GM21576 (cell line): ENCODE data around the gene ZSWIM7.
"Not testable (repeated sequence)": the region's sequence is repeated elsewhere in the genome, so short reads cannot be mapped to it uniquely, and the experiment has no call there.

Experiments used
- ATAC-seq: cut with Tn5 transposase; IDR thresholded peaks from one replicate; pipeline ENCODE4 v1.9.1; 2021; ENCODE audit warnings: mild to moderate bottlenecking, moderate library complexity; ENCODE audit not compliant: unreplicated experiment

The ZSWIM7 gene

GRCh38 chr17:15999974-16000827 lies 697 bp upstream of the ZSWIM7 start:
- peak; percentile 25 for ATAC-seq

DNA sequence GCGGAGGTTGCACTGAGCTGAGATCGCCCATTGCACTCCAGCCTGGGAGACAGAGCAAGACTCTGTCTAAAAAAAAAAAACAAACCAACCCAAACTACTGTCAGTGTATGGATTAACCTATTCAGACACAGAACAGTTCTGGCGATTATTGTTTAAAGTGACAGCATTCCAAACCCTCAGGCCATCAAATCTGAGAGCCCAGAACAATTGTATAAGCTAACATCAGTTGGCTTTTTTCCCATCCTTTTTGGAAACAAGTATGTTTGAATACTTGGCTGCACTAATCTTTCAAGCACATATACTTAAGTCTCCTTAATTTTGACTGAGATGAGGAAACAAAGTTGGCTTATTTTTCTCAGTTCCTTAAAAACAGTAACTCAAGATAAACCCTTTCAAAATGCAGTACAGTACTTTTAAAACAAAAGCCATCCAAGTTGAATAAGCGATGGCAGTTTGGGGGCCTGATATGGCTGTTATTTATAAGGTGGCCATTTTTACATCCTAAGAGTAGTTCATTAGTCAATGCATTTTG lies 1.4 kb downstream of the ZSWIM7 start:
- ATAC-seq: no peak

GRCh38 chr17:15996322-15996721 lies 3.2 kb downstream of the ZSWIM7 start:
- no peak for ATAC-seq

DNA sequence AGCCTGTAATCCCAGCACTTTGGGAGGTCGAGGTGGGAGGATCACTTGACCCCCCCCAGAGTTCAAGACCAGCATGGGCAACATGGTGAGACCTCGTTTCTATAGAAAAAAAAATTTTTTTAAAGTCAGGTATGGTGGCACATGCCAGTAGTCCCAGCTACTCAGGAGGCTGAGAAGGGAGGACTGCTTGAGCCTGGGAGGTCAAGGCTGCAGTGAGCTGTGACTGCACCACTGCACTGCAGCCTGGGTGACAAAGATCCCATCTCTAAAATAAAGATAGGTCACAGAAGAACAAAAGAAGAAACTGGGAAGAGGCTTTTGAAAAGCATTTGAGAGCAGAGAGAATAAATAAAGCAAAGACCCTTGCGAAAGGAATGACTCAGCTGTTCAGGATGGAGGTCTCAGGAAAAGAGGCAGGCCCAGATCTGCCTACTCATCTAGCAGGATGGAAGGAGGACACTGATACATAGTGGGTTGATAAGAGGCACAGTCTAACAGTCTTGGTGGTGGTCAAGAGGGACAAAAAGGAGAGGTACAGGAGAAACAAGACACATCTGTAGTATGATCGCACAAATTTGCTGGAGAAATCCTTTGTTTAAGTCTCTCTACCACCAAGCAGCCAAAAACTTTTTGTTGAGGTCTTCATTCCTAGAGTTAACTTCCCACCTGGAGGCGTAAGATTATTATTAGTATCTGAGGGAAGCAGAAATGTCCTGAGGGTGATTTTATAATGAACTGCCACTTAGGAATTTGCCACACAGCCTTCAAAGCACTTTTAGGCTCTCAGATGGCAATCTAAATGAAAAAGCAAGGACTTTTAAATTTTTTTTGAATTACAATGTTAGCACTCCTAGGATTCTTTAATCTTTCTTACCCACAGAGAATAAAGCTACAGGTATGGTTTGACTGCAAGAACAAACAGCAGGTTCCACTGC lies 17.6 kb downstream of the ZSWIM7 start:
- no peak for ATAC-seq

- peak; percentile 77 for ATAC-seq
Observed at GRCh38 chr17:15981208-15981607, 18.3 kb downstream of the ZSWIM7 start.

DNA sequence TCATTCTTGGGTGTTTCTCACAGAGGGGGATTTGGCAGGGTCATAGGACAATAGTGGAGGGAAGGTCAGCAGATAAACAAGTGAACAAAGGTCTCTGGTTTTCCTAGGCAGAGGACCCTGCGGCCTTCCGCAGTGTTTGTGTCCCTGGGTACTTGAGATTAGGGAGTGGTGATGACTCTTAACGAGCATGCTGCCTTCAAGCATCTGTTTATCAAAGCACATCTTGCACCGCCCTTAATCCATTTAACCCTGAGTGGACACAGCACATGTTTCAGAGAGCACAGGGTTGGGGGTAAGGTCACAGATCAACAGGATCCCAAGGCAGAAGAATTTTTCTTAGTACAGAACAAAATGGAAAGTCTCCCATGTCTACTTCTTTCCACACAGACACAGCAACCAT lies 20.5 kb downstream of the ZSWIM7 start:
- not testable (repeated sequence) for ATAC-seq

- no peak for ATAC-seq
Observed at GRCh38 chr17:15978606-15979005, 20.9 kb downstream of the ZSWIM7 start.

DNA sequence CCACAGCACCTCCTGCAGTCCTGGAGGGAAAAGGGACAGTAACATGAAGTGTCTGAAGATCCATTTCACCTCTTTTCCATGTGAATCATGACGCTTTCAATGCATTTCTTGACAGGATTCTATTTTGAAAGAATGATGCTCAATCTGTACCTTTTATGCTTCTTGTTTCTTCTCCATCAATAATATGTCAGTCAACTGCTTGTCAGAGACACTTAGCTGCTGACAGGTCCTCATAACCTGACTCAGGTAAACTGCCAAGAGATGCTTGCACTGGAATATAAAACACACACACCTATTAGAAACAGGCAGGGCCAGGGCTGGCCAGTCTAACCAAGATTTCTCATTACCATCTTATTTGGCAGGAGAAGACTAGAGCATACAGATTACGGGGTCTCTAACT lies 21.6 kb downstream of the ZSWIM7 start:
- no peak for ATAC-seq

- no peak for ATAC-seq
Observed at GRCh38 chr17:15973834-15974233, 25.7 kb downstream of the ZSWIM7 start.

GRCh38 chr17:15973016-15973415 lies 26.5 kb downstream of the ZSWIM7 start:
- no peak for ATAC-seq

DNA sequence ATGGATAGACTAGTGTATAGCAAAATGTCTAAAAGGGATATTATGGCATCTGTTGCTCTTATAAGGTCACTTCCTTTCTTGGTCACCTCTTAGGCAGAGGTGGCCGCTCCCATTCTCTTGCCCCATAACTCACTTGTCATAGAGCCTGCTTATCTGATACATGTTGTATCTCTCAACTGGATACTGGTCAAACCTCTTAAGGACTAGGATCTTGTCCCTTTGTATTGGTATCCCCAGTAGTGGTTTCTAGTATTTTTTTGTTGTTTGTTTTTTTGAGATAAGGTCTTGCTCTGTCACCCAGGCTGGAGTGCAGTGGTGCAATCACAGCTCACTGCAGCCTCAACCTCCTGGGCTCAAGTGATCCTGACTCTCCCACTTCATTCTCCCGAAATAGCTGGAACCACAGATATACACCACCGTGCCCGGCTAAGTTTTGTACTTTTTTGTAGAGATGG lies 27.0 kb downstream of the ZSWIM7 start:
- no peak for ATAC-seq

DNA sequence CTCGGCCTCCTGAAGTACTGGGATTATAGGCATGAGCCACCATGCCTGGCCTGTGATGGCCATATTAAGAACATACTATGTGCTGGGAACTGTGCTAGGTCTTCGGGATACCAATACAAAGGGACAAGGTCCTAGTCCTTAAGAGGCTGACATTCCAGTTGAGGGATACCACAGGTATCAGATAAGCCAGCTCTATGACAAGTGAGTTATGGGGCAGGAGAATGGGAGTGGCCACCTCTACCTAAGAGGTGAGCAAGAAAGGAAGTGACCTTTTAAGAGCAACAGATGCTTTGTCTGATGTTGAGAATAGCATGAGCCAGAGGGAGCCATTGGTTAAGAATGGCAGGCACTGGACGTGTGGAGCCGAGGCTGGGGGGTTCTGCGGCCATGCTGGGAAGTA lies 27.6 kb downstream of the ZSWIM7 start:
- ATAC-seq: no peak

DNA sequence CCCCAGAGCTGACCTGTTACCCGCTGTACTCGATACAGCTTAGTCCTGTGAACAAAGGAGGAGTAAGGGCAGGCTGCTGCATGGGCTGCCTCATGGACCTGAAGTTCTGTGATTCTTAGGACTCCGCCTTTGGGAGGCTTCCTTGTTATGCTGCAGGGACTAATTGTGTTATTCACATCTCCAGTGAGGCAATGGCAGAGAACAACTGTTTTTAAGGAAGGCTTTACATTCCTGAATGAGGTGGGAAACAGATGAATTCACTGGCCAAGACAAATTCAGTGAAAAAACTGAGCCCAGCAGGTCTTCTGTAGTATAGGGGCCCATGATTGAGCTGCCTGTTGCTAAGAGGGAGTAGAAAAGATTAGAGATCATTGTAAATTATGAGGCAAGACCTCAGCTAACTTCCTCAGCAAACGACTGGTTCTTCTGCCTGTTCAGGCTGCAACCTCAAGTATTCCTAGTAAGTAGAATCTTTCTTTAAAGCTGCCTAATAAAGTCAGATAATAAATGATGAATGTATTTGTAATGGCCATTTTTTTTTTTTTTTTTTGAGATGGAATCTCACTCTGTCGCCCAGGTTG lies 28.3 kb downstream of the ZSWIM7 start:
- no peak for ATAC-seq

DNA sequence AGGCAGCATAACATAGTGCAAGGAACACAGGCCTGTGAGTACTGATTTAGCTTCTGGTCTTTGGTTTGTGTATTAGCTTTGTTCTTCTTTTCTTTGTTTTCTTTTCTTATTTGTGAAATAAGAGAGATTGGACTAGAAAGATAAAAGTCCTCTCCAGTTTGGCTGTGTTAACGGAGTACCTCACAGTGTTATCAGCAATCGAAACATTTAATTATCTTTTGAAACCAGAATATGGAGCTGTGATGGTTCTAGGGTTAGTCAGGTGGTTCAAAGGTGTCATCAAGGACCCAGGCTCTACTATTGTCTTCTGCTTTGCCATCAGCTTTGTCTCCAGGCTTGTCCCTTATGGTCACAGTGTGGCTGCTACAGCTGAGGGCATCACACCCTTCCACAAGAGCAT lies 29.0 kb downstream of the ZSWIM7 start:
- no peak for ATAC-seq

GRCh38 chr17:15969463-15969862 lies 30.0 kb downstream of the ZSWIM7 start:
- no peak for ATAC-seq

DNA sequence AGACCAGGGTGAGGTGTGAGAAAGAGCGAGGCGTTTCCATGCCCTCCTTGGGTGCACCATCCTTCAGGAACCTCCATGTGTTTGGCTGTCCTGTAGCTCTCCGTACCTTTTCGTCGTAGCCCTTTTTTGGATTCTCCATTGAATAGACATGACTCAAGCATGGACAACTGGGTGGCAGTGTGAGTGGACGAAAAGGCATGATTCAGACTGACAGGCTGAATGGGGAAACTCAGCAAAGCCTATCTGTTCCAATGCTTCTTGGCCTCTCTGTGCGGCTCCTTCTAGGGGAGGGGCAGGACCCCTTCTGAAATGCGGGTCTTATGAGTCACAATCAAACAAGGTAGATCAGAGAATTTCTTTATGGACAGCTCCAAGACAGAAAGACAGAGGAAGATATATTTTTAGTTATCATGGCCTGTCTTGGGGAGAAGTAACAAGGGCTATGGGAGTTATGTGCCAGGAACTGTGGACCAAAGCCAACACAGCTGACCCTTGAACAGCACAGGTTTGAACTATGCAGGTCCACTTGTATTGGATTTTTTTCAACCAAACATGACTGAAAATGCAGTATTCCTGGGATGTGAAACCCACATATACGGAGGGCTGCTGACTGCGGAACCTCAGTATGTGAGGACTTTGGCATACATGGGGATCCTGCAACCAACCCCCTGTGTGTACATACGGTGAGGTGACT lies 31.7 kb downstream of the ZSWIM7 start:
- ATAC-seq: no peak

GRCh38 chr17:15966879-15967248 lies 32.6 kb downstream of the ZSWIM7 start:
- ATAC-seq: no peak

GRCh38 chr17:15966183-15966878 lies 33.2 kb downstream of the ZSWIM7 start:
- no peak for ATAC-seq

DNA sequence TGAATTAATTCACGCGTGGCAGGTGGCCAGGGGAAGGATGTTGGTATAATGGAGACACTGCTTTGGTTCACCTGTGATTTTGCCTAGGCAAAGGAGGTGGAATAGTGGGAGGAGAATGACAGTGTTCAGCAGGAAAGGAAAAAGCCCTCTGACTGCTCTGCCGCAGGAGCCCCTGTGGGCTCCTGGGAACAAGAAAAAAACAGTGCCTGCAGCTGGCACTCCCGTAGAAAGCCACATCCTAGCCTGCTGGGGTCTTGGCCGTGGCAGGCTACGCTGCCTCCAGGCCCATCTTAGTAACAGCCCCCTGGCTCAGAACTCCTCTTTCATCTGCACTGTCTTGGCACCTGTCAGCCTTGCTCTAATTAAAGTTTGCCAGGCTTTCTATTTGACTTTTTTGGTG lies 34.0 kb downstream of the ZSWIM7 start:
- ATAC-seq: no peak

DNA sequence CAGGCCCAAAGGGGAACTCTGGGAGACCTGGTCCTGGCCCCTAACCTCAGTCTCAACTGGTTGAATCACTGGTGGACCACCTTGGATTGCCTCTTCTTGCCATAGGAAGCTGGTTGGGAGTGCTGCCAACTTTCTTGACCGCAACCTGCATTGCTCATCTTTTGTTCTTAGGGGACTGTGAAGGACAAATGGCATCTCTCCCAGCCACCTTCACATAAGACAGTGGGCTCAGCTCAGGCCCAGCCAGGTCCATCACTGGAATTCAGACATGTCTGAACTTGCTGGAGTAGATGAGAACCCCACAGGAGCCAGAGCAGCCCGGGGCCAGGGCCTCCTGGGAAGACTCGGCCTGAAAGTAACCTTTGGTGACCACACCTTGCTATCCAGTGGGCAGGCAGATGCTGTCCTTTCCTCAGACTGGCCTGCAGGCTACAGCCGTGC lies 35.8 kb downstream of the ZSWIM7 start:
- ATAC-seq: no peak
